MM.1S (cell line): ENCODE results near the gene CDH9.

Experiments used
- CTCF ChIP-seq: fragments of 300-600 bp; sonication (generic); IDR thresholded peaks from 2 replicates; pipeline ENCODE4 v1.5.1; 2016; ENCODE audit warnings: antibody characterized with exemption, low read length, mixed read lengths
- EZH2phosphoT487 ChIP-seq: fragments of 300-600 bp; sonication (generic); IDR thresholded peaks from 2 replicates; pipeline ENCODE4 v1.6.1; 2018; ENCODE audit warnings: antibody characterized with exemption, low read length

- TF ChIP-seq CTCF, result no peak
- no peak for TF ChIP-seq EZH2phosphoT487
Measured at GRCh38 chr5:26864061-26864460, 174.3 kb downstream of the CDH9 start.
